DMS79 (cell line): ENCODE measurements around the gene KLHL6.
A peak's percentile ranks its signal among the peaks of the same experiment; 100 is the strongest.

Experiments
- DNase-seq: peaks from one replicate; lab custom pipeline; 2025; lab: John Stamatoyannopoulos, UW

Gene KLHL6

DNA sequence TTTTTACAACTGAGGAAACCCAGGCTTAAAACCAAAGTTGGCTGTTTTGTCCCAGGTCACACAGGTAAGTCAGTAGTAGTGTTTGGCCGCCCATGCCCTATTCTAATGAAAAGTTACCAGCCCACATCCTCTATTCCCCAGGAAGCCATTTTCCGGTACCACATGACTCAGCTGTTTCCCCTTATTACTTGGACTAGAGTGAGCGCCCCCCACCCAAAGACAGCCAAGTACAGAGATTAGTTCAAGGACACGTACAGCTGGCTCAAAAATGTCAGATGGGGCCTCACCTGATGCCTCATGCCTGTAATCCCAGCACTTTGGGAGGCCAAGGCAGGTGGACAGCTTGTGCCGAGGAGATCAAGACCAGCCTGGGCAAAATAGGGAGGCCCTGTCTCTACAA is 8.5 kb upstream of the KLHL6 start:
- no peak for DNase-seq

DNA sequence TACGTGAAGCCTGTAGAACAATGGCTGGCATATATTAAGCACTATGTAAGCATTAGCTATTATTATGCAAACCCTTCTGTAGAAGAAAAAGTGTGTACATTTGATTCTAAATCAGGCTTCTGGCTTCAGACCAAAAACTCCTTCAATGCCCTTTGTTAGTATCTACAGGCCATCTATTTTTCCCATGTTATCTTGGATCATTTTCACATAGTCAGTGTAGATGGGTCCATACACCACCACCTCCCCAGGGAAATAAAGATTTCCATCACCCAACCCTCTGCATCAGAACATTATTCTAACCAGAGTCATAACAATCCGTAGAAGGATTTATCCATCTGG is 8.0 kb upstream of the KLHL6 start:
- no peak for DNase-seq

- no peak for DNase-seq
These were observed 5.1 kb upstream of the KLHL6 start for GRCh38 chr3:183560607-183561006.

- DNase-seq, result no peak
These were observed 3.0 kb upstream of the KLHL6 start for GRCh38 chr3:183558495-183558894.

DNA sequence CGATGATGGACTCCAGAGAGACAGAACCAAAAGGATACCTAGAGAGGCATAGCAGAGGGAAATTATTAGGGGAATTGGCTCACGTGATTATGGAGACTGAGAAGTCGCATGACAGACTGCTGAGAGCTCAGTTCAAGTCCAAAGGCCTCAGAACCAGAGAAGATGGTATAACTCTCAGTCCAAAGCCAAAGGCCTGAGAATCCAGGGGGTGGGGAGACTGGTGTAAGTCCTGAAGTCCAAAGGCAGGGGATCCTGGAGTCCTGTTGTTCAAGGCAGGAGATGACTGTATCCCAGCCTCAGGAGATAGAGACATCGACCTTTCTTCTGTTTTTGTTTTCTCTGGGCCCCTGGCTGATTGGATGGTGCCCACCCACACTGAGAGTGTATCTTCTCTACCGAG is 1.2 kb upstream of the KLHL6 start:
- DNase-seq, result no peak

GRCh38 chr3:183554377-183554776 is 1.1 kb downstream of the KLHL6 start:
- no peak for DNase-seq

DNA sequence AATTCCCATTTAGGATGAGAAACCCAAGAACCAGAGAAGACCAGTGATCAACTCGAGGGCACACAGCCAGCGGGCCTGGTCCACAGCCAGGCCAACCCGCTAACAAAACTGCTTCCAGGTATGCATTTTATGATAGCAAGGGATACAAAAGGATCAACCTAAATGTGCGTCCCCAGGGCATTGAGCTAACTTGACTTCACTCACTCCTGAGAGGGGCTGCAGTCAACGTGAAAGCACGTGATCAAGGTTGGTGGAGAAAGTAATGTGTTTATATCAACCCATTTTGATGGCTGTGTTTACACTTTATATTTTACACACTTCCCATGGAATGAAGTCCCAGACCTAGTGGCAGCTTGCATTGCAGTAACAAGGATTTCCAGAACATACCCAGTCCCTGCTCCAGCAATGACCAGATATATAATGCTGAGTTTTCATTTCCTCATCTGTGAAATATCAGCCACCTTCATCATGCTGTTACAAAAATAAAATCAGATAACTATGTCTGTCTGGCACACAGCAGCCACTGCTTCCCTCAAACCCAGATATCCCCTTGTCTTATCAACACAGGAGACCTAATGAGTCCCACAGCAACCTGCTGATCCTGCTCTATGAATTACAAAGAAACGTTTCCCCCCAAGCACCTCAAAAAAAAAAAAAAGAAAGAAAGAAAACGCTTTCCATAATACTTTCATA is 2.0 kb downstream of the KLHL6 start:
- no peak for DNase-seq

- DNase-seq, result no peak
These were observed 3.6 kb downstream of the KLHL6 start for GRCh38 chr3:183551930-183552329.

DNA sequence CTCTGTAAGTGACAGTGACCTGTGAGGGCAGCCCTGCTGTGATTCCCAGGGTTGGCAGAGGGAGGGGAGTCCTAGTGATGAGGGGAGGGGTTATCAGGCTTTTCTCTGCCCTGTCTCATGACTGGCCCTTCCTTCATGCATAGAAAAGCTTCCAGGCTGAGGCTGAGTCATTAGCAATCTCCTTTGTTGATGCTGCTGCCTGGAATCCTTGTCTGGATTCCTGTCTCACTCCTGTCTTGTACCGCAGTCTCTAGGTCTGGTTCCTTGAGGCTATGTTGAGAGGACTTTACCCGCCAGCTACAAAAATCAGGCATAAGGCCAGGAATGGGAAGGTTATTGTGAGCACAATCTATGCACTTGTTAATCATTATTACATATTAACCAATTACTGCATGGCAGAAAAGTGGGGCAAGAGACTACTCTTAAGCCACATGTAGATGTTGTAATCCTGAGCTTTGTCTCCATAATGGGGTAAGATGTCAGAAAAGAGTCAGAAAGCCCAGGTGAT is 7.2 kb downstream of the KLHL6 start:
- no peak for DNase-seq

DNA sequence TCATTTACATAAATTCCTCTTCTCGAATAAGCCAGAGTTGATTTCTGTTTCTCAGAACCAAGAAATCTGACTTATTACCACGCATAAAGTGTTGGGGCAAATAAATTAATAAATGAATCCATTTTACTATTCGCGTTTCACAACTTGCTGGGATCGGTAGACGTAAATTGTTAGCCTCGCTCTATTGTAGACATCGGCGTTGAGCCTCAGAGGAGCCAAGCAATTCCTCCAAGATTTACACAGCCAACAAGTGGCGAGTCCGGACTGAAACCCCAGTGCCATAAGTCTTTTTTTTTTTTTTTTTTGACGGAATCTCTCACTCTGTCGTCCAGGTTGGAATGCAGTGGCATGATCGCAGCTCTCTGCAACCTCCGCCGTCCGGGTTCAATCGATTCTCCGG is 8.9 kb downstream of the KLHL6 start:
- DNase-seq, result no peak

- DNase-seq, result no peak
These were observed 9.8 kb downstream of the KLHL6 start for GRCh38 chr3:183545708-183546107.

DNA sequence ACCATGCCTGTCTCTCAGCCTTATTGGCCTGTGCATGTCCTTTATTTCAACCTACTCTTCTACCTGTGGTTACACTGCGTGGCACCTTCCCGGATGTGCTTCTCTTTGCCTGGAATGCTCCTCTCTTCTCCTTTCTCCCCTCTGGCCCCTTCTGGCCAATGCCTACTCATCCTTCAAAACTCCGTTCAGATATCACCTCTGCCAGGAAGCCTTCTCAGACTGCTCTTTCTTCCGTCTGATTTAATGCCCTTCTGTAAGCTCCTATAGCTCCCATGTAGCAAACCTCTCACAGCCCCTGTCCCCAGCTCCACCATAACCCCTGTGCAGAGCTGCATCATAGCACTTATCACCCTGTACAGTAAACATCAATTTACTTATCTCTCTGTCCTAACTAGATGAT is 13.2 kb downstream of the KLHL6 start:
- DNase-seq, result no peak

DNA sequence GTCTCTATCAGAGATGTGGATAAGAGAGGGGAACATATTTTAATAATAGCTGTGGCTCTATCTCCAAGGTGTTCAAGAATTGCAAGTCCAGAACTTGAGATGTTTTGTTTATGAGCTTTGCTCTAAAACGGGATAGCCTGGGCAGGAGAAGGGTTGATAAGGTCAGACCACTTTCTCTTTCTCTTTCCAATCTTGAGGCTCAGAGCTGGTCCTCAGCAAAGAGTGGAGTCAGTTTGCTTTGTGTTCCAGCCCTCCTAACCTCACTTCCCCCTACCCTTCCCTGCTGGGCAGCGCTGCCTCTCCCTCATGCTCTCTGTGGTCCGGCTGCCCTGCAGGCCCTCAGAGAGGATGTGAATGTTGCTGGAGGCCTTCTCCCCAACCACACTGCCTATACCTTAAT is 13.8 kb downstream of the KLHL6 start:
- DNase-seq, result no peak

GRCh38 chr3:183541235-183541655 is 14.3 kb downstream of the KLHL6 start:
- DNase-seq, result no peak

GRCh38 chr3:183540501-183541234 is 14.8 kb downstream of the KLHL6 start:
- no peak for DNase-seq

GRCh38 chr3:183539811-183540210 is 15.7 kb downstream of the KLHL6 start:
- DNase-seq, result no peak

DNA sequence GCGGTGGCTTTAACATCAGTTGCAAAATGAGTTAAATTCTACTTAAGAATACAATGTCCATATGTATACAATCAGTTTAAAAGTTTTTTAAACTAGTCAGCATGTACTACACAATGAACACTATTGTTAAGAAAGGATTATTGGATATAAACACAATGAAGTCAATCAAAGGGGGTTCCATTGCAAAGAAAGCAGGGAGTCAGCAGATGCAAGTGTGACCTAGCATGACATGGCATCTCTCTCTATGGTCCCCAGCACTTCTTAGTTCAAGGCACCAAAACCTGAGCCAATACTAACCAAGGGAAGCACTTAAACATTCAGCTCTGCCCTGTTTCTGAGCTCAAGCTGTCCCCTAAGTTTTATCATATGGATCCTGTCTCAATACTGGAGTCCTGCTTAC is 17.0 kb downstream of the KLHL6 start:
- DNase-seq, result no peak

GRCh38 chr3:183537295-183537730 is 18.2 kb downstream of the KLHL6 start:
- no peak for DNase-seq

- no peak for DNase-seq
These were observed 19.1 kb downstream of the KLHL6 start for GRCh38 chr3:183536238-183536880.

- peak; percentile 39 for DNase-seq
These were observed 21.3 kb downstream of the KLHL6 start for GRCh38 chr3:183534249-183534648.

DNA sequence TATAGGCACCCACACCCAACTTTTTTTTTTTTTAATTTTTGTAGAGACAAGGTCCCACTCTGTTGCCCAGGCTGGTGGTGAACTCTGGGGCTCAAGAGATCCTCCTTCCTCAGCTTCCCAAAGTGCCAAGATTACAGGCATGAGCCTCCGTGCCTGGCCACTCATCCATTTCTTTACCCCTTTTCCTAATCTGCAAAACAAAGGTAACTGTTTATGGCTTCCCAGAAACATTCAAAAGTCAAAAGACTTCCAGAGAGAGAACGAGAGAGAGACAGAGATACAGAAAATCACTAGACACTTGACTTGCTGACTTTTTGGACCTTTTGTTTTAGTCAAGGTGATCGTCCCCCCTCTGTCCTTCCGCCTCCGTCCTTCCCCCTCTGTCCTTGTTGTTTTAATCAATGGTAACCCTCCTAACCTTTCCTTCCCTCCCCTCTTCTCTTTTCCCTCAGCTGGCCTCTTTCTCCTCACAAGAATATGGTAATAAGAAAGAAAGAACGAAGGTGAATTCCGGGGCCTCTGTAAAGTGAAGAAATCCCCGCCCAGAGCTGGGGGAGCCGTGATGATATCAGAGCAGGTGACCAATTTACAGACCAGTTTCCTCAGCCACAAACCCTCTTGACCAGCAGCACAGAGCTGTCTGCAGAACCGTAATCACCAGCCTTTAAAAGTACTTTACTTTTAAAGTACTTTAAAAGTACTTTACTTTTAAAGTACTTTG is 21.9 kb downstream of the KLHL6 start:
- peak; percentile 39 for DNase-seq

DNA sequence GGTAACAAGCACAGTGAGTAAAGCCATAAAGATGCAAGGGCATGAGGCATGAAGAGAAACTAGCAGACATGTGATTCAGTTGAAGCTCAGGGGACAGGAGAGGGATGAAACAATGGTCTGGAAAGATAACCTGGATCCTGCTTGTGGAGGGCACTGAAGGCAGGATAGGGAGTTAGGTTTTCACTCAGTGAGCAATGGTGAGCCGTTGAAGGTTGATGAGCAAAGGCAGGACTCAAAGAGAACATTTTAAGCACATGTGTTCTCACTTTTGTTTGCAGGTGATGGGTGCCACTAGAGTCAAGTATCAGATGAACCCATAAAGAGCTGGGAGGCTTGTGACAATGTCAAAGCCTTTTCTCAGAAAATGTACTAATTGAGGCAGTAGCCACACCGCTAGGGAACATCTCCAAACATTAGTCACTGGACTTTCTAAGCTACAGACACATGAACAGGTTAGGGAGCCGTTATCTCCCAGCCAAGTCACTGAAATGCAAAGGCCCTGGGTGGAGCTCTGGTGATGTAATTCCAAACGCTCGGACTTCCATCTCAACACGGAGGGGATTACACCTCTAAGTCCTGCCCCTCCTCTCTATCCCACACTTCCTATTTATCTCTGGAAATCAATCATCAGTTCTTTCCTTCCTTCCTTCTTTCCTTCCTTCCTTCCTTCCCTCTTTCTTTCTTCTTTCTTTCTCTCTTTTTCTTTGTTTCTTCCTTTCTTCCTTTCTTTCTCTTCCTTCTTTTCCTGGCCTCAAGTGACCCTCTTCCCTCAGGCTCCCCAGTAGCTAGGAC is 22.7 kb downstream of the KLHL6 start:
- no peak for DNase-seq
